MM.1S (cell line): ENCODE results near the gene NUP133.

Source experiments
- DNase-seq: peaks from one replicate; pipeline ENCODE4 v3.0.0-alpha.2; 2015
- H2AFZ ChIP-seq: fragments of 300-600 bp; sonication (generic); 2 replicates; pipeline ENCODE4 v1.6.0; 2016; ENCODE audit warnings: antibody characterized with exemption, low read length
- H3F3A ChIP-seq: fragments of 300-600 bp; sonication (generic); 2 replicates; pipeline ENCODE4 v1.6.1; 2016; ENCODE audit warnings: mild to moderate bottlenecking, antibody characterized with exemption, low read length, moderate library complexity, mixed read lengths; ENCODE audit not compliant: insufficient read depth
- H3K27ac ChIP-seq: fragments of 300-600 bp; sonication (generic); 2 replicates; pipeline ENCODE4 v1.5.1; 2016; ENCODE audit warnings: mild to moderate bottlenecking, low read length
- H3K27me3 ChIP-seq: fragments of 300-600 bp; sonication (generic); replicated peaks from 2 replicates; pipeline ENCODE4 v1.6.0; 2016; ENCODE audit warnings: low read length; ENCODE audit not compliant: insufficient read depth
- H3K36me3 ChIP-seq: fragments of 300-600 bp; sonication (generic); replicated peaks from 2 replicates; pipeline ENCODE4 v1.6.1; 2016; ENCODE audit warnings: mild to moderate bottlenecking, low read length, mixed read lengths; ENCODE audit not compliant: insufficient read depth
- H3K4me1 ChIP-seq: fragments of 300-600 bp; sonication (generic); 2 replicates; pipeline ENCODE4 v1.6.1; 2016; ENCODE audit warnings: low read length, mixed read lengths
- H3K4me2 ChIP-seq: fragments of 300-600 bp; sonication (generic); 2 replicates; pipeline ENCODE4 v1.6.0; 2016; ENCODE audit warnings: low read depth, low read length
- H3K4me3 ChIP-seq: fragments of 300-600 bp; sonication (generic); 2 replicates; pipeline ENCODE4 v1.5.1; 2016; ENCODE audit warnings: low read length, mixed read lengths
- H3K79me2 ChIP-seq: fragments of 300-600 bp; sonication (generic); 2 replicates; pipeline ENCODE4 v1.6.1; 2016; ENCODE audit warnings: mixed run types, low read length, mixed read lengths
- H3K9ac ChIP-seq: fragments of 300-600 bp; sonication (generic); 2 replicates; pipeline ENCODE4 v1.6.1; 2016; ENCODE audit warnings: low read length, mixed read lengths
- H3K9me2 ChIP-seq: fragments of 300-600 bp; sonication (generic); replicated peaks from 2 replicates; pipeline ENCODE4 v1.6.1; 2016; ENCODE audit warnings: mild to moderate bottlenecking, low read length, mixed read lengths; ENCODE audit not compliant: insufficient read depth
- H3K9me3 ChIP-seq: fragments of 300-600 bp; sonication (generic); replicated peaks from 2 replicates; pipeline ENCODE4 v1.6.1; 2016; ENCODE audit warnings: mild to moderate bottlenecking, low read length, mixed read lengths; ENCODE audit not compliant: insufficient read depth
- H4K20me1 ChIP-seq: fragments of 300-600 bp; sonication (generic); 2 replicates; pipeline ENCODE4 v1.6.1; 2016; ENCODE audit warnings: mild to moderate bottlenecking, low read length, moderate library complexity, mixed read lengths; ENCODE audit not compliant: insufficient read depth
- CTCF ChIP-seq: fragments of 300-600 bp; sonication (generic); IDR thresholded peaks from 2 replicates; pipeline ENCODE4 v1.5.1; 2016; ENCODE audit warnings: antibody characterized with exemption, low read length, mixed read lengths
- EZH2 ChIP-seq: fragments of 300-600 bp; sonication (generic); optimal IDR thresholded peaks from 2 replicates; pipeline ENCODE3; 2017; ENCODE audit warnings: low read depth, mild to moderate bottlenecking, antibody characterized with exemption, low read length, mixed read lengths
- EZH2phosphoT487 ChIP-seq: fragments of 300-600 bp; sonication (generic); IDR thresholded peaks from 2 replicates; pipeline ENCODE4 v1.6.1; 2018; ENCODE audit warnings: antibody characterized with exemption, low read length

The NUP133 gene

GRCh38 chr1:229432905-229433304 lies 75.2 kb downstream of the NUP133 start:
- Histone ChIP-seq H3K79me2 (no peaks in the 10 kb centered on the region), H3K9me3 (no peaks in the 10 kb centered on the region), H3K9ac (no peak overlapping the region), H3K9me2 (no peaks in the 10 kb centered on the region), H3K4me2 (no peak overlapping the region), H3K4me3 (no peak overlapping the region), H4K20me1 (no peaks in the 10 kb centered on the region), H3K27me3 (0 out of 2 replicates have a peak, but pooled peaks cover 12% of the 10 kb centered on the region), H3K36me3 (no peaks in the 10 kb centered on the region), H3F3A (peaks cover 5% of the 10 kb centered on the region), H2AFZ (no peak overlapping the region), H3K27ac (no peak overlapping the region), H3K4me1 (peaks cover 17% of the 10 kb centered on the region)
- no peak for DNase-seq
- no peak for TF ChIP-seq CTCF
- no peak for TF ChIP-seq EZH2
- no peak for TF ChIP-seq EZH2phosphoT487

GRCh38 chr1:229432116-229432461 lies 76.1 kb downstream of the NUP133 start:
- Histone ChIP-seq H3K36me3 (no peaks in the 10 kb centered on the region), H2AFZ (no peak overlapping the region), H3K79me2 (no peaks in the 10 kb centered on the region), H3K4me1 (peaks cover 19% of the 10 kb centered on the region), H3K9me3 (no peaks in the 10 kb centered on the region), H3K9ac (no peak overlapping the region), H3K4me2 (no peak overlapping the region), H4K20me1 (no peaks in the 10 kb centered on the region), H3K27me3 (0 out of 2 replicates have a peak, but pooled peaks cover 12% of the 10 kb centered on the region), H3K9me2 (no peaks in the 10 kb centered on the region), H3K27ac (no peak overlapping the region), H3F3A (peaks cover 5% of the 10 kb centered on the region), H3K4me3 (no peak overlapping the region)
- no peak for DNase-seq
- TF ChIP-seq EZH2 (no peak), EZH2phosphoT487 (no peak), CTCF (no peak)

- no peak for TF ChIP-seq EZH2
- TF ChIP-seq EZH2phosphoT487, result no peak
- TF ChIP-seq CTCF, result no peak
- Histone ChIP-seq H3K9me2 (no peaks in the 10 kb centered on the region), H4K20me1 (no peaks in the 10 kb centered on the region), H3K27me3 (0 out of 2 replicates have a peak, but pooled peaks cover 12% of the 10 kb centered on the region), H2AFZ (no peak overlapping the region), H3K79me2 (no peaks in the 10 kb centered on the region), H3K4me1 (peaks cover 19% of the 10 kb centered on the region), H3K27ac (no peak overlapping the region), H3K4me3 (no peak overlapping the region), H3K9me3 (no peaks in the 10 kb centered on the region), H3K4me2 (no peak overlapping the region), H3K9ac (no peak overlapping the region), H3K36me3 (no peaks in the 10 kb centered on the region), H3F3A (peaks cover 5% of the 10 kb centered on the region)
- no peak for DNase-seq
Measured at GRCh38 chr1:229431284-229432115, 76.6 kb downstream of the NUP133 start.
